SK-N-SH (cell line): ENCODE data around the gene SAXO2. TPM values are rescaled to one million over a fixed set of nuclear protein-coding genes. Genes with fewer than 3 reads are reported as not detected.
"Not testable (repeated sequence)": the region's sequence is repeated elsewhere in the genome, so short reads cannot be mapped to it uniquely, and the experiment has no call there.

Experiments
- CTCF ChIA-PET: fragments of 300-600, 350-600 bp; formaldehyde crosslinking; extraction: SDS; loops from one replicate; lab custom pipeline; 2021; lab: Yijun Ruan, JAX
- POLR2A ChIA-PET: fragments of 350-600 bp; sonication (Branson Sonifier 250); formaldehyde crosslinking; extraction: SDS; loops from one replicate; lab custom pipeline; 2020; ENCODE audit warnings: antibody characterized with exemption, inconsistent platforms; lab: Yijun Ruan, JAX
- DNase-seq: peaks from one replicate; pipeline ENCODE4 v3.0.0; 2012
- H2AFZ ChIP-seq: fragments of 200-600 bp; sonication (generic); 2 replicates; pipeline ENCODE4 v1.8.1; 2016; ENCODE audit warnings: antibody characterized with exemption, mild to moderate bottlenecking, low read depth
- H3F3A ChIP-seq: fragments of 200-600 bp; sonication (generic); replicated peaks from 2 replicates; pipeline ENCODE3; 2016; ENCODE audit warnings: antibody characterized with exemption, mild to moderate bottlenecking; ENCODE audit not compliant: insufficient read depth
- H3K27ac ChIP-seq, 2 experiments: fragments of 200-500 bp in 1 of 2; fragments of 200-600 bp in 1 of 2; sonication (Bioruptor generic) in 1 of 2; sonication (generic), shearing (Covaris generic) in 1 of 2; 2 replicates each; pipeline versions ENCODE4 v1.5.1 to v1.6.1; 2014 to 2016; ENCODE audit warnings: low read depth in 2 of 2, inconsistent platforms in 1 of 2, low read length in 1 of 2, mild to moderate bottlenecking in 1 of 2, mixed read lengths in 1 of 2
- H3K27me3 ChIP-seq: fragments of 200-600 bp; sonication (generic), shearing (Covaris generic); 2 replicates; pipeline ENCODE4 v1.6.1; 2016; ENCODE audit warnings: mixed run types; ENCODE audit not compliant: insufficient read depth
- H3K36me3 ChIP-seq, 2 experiments: fragments of 200-500 bp in 1 of 2; fragments of 200-600 bp in 1 of 2; sonication (Bioruptor generic) in 1 of 2; sonication (generic) in 1 of 2; replicated peaks in 1 of 2; 2 replicates each; pipeline versions ENCODE3 to v1.5.1; 2014 to 2016; ENCODE audit warnings: low read length in 1 of 2, mild to moderate bottlenecking in 1 of 2; ENCODE audit not compliant: insufficient read depth in 2 of 2, control insufficient read depth in 1 of 2
- H3K4me1 ChIP-seq, 2 experiments: fragments of 200-500 bp in 1 of 2; fragments of 200-600 bp in 1 of 2; sonication (Bioruptor generic) in 1 of 2; sonication (generic), shearing (Covaris generic) in 1 of 2; 2 replicates each; pipeline versions ENCODE4 v1.5.1 to v1.6.1; 2014 to 2016; ENCODE audit warnings: low read depth in 1 of 2, low read length in 1 of 2, mixed run types in 1 of 2; ENCODE audit not compliant: insufficient read depth in 2 of 2, control insufficient read depth in 1 of 2
- H3K4me2 ChIP-seq: fragments of 200-600 bp; sonication (generic), shearing (Covaris generic); 2 replicates; pipeline ENCODE4 v1.6.1; 2017; ENCODE audit warnings: mixed run types
- H3K4me3 ChIP-seq, 2 experiments: fragments of 200-500 bp in 1 of 2; fragments of 200-600 bp in 1 of 2; sonication (Bioruptor generic) in 1 of 2; sonication (generic), shearing (Covaris generic) in 1 of 2; 2 replicates each; pipeline versions ENCODE4 v1.5.1 to v1.8.1; 2014 to 2016; ENCODE audit warnings: low read depth in 2 of 2, inconsistent platforms in 1 of 2, low read length in 1 of 2, mild to moderate bottlenecking in 1 of 2, mixed read lengths in 1 of 2, moderate library complexity in 1 of 2
- H3K79me2 ChIP-seq: fragments of 200-600 bp; sonication (generic); 2 replicates; pipeline ENCODE4 v1.8.1; 2017; ENCODE audit warnings: mild to moderate bottlenecking; ENCODE audit not compliant: insufficient read depth
- H3K9ac ChIP-seq: fragments of 200-600 bp; sonication (generic); 2 replicates; pipeline ENCODE4 v1.6.1; 2017; ENCODE audit warnings: mixed run types
- H3K9me2 ChIP-seq: fragments of 200-600 bp; sonication (generic); 2 replicates; pipeline ENCODE4 v1.6.1; 2017; ENCODE audit warnings: mixed run types
- H3K9me3 ChIP-seq: fragments of 200-600 bp; sonication (generic); 2 replicates; pipeline ENCODE4 v1.6.1; 2017; ENCODE audit warnings: mixed run types, mild to moderate bottlenecking, moderate library complexity
- H4K20me1 ChIP-seq: fragments of 200-600 bp; sonication (generic); 2 replicates; pipeline ENCODE4 v1.6.1; 2017; ENCODE audit warnings: mild to moderate bottlenecking, mixed run types; ENCODE audit not compliant: insufficient read depth
- CHD2 ChIP-seq: fragments of 150-350 bp; IDR thresholded peaks from 2 replicates; pipeline ENCODE4 v1.6.1; 2018; ENCODE audit warnings: low read length; ENCODE audit not compliant: partially characterized antibody
- MEF2A ChIP-seq: IDR thresholded peaks from 2 replicates; pipeline ENCODE4 v1.4.0; 2012; ENCODE audit warnings: low read depth, borderline replicate concordance
- PBX3 ChIP-seq: IDR thresholded peaks from 2 replicates; pipeline ENCODE4; 2012
- RAD21 ChIP-seq: IDR thresholded peaks from 2 replicates; pipeline ENCODE4 v1.6.1; 2012; ENCODE audit warnings: mild to moderate bottlenecking, low read length
- RCOR1 ChIP-seq: fragments of 150-350 bp; IDR thresholded peaks from 2 replicates; pipeline ENCODE4 v1.6.1; 2017; ENCODE audit warnings: antibody characterized with exemption, low read length
- SIN3A ChIP-seq: IDR thresholded peaks from 2 replicates; pipeline ENCODE4 v1.6.1; 2012; ENCODE audit warnings: low read depth, mild to moderate bottlenecking, low read length, moderate library complexity, borderline replicate concordance
- WGBS: methylation state at CpG from one replicate; pipeline ENCODE4 v1.1.6; 2017; ENCODE audit warnings: low lambda C conversion rate; 5-methylcytosine and 5-hydroxymethylcytosine counted together
- polyA plus RNA-seq, 3 experiments: library from polyadenylated mRNA; depleted of rRNA; stranded (reverse); fragments of >200 nt; gene quantifications; 2 replicates each; pipeline ENCODE4 v1.2.3, GENCODE V29; 2012

Gene SAXO2
- polyA plus RNA-seq, 1 of the 3 experiments (the other 2 are of a cell fraction), result 2.8 TPM

DNA sequence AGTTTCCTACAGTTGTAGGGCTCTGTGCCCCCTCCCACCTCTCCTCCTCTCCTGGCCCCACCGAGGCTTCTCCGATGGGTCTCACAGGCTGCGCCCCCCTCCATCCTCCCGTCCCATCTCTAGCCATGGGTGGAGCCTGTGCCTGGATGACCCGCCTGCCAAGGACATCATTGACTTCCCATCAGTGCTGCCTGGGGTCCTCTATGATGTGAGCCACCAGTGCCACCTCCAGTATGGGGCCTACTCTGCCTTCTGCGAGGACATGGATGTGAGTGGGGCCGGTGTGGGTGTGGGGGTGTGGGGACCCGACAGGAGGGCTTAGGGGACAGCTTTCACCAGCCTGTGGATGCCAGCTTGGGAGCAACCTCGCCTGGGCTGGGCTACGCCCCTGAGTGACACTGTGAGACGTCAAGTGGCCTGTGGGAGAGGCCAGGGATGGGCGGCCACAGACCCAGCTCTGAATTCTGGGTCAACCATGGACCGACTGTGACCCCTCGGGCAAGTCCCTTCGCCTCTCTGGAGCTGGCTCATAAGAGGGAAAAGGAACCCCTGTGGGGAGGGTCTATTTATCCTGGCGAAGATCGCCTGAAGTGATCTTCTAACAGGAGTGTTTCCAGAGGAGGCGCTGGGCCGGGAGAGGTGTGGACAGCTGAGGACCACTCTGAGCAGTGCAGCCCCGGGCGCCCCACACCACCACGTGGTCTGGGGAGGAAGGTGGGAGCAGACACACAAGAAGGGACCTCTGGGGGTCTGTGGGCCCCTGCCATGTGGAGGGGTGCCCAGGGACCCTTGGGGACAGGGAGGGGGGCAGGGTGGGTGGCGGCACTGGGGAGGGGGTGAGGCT is 53.9 kb downstream of the SAXO2 start:
- H3K27me3 ChIP-seq, H3K9me3 ChIP-seq, CTCF ChIA-PET, H2AFZ ChIP-seq, DNase-seq, POLR2A ChIA-PET, H3K4me1 ChIP-seq, H3K36me3 ChIP-seq, H3F3A ChIP-seq, H3K79me2 ChIP-seq, H3K9ac ChIP-seq, H3K27ac ChIP-seq, H3K4me3 ChIP-seq, H3K4me2 ChIP-seq, H3K9me2 ChIP-seq, H4K20me1 ChIP-seq: not testable (repeated sequence)
- 78% methylated on average over 9 of the region's 23 CpGs for WGBS

DNA sequence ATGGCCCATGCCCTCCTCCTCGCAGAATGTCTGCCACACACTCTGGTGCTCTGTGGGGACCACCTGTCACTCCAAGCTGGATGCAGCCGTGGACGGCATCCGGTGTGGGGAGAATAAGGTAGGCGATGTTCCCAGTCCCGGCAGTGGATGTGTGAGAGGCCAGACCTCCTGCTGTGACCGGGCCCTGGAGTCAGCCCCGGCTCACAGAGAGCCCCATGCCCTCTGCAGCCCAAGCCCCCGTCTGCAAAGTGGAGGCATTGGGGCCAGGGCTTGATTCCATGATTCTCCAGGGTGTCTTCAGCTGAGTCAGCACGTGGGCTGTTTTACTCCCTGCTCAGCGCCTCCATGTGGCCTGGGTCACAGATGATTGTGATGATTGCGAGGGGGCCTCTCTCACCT is 54.5 kb downstream of the SAXO2 start:
- DNase-seq, result no peak
- ChIA-PET POLR2A (no interaction called here), CTCF (no interaction called here)
- Histone ChIP-seq H3F3A (no peaks in the 10 kb centered on the region), H2AFZ (no peak overlapping the region), H3K27me3 (no peaks in the 10 kb centered on the region), H3K9ac (no peak overlapping the region), H3K9me2 (no peaks in the 10 kb centered on the region), H3K4me1 (peaks cover 0 to 7% of the 10 kb centered on the region in 2 experiments; a peak in 1 of 4 replicates), H3K27ac (no peak overlapping the region), H3K4me3 (no peak overlapping the region), H4K20me1 (no peaks in the 10 kb centered on the region), H3K4me2 (no peak overlapping the region), H3K36me3 (no peaks in the 10 kb centered on the region), H3K79me2 (no peaks in the 10 kb centered on the region), H3K9me3 (no peaks in the 10 kb centered on the region)
- 95% methylated on average over 8 of the region's 12 CpGs for WGBS
- TF ChIP-seq RCOR1, result no peak
- TF ChIP-seq PBX3, result no peak
- TF ChIP-seq CHD2, result no peak
- no peak for TF ChIP-seq RAD21
- TF ChIP-seq SIN3A, result no peak
- no peak for TF ChIP-seq MEF2A

DNA sequence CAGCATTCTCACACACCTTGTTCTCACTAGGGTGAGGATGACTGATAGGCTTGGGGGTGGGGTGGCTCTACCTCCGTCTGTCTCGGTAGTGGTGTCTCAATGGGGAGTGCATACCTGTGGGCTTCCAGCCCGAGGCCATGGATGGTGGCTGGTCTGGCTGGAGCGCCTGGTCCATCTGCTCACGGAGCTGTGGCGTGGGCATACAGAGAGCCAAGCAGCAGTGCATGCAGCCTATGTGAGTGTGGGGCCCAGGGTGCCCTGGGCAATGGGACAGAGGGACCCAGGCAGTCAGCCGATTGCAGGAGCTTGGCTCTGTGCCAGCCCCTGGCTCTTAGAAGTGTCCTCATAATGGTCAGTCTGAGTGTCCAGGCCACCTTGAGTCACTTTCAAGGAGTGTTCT is 54.9 kb downstream of the SAXO2 start:
- 75% methylated on average over 7 of the region's 7 CpGs for whole genome bisulfite sequencing
- H3K4me3 ChIP-seq, DNase-seq, H3K36me3 ChIP-seq, H3F3A ChIP-seq, H3K9me3 ChIP-seq, H4K20me1 ChIP-seq, H3K4me2 ChIP-seq, H3K4me1 ChIP-seq, H3K27me3 ChIP-seq, H3K9ac ChIP-seq, POLR2A ChIA-PET, H3K79me2 ChIP-seq, H3K9me2 ChIP-seq, H3K27ac ChIP-seq, CTCF ChIA-PET, H2AFZ ChIP-seq: not testable (repeated sequence)

DNA sequence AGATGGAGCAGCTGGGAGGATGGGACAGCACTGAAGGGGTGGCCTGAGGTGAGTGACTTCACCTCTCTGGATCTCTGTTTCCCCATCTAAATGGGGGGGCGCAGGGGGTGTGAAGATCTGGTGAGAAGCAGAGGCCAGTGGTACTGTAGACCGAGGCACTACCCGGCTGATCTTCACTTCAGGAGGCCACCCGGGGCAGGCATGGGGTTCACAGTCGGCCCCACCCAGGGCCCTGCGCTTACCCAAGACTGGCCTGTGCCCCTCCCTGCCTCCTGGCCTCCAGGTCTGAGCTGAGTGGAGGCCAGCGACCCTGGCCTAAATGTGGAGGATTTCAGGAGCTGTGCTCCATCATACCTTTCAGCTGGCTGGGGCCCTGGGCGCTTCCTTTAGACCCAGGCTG is 55.7 kb downstream of the SAXO2 start:
- not testable (repeated sequence) for H3K9ac ChIP-seq, DNase-seq
- 86% methylated on average over 6 of the region's 8 CpGs for WGBS

GRCh38 chr15:82319522-82320278 is 57.1 kb downstream of the SAXO2 start:
- H3K4me2 ChIP-seq, H3K9me2 ChIP-seq, H2AFZ ChIP-seq, H3K36me3 ChIP-seq, H4K20me1 ChIP-seq, H3K4me3 ChIP-seq, H3K4me1 ChIP-seq, H3K27me3 ChIP-seq, POLR2A ChIA-PET, H3K9me3 ChIP-seq, DNase-seq, H3F3A ChIP-seq, H3K9ac ChIP-seq, CTCF ChIA-PET, H3K27ac ChIP-seq, H3K79me2 ChIP-seq: not testable (repeated sequence)
- 70% methylated on average over 8 of the region's 19 CpGs for WGBS

More for the DNA sequence above, 55.7 kb downstream of the SAXO2 start:
- H3K27ac ChIP-seq, H3K36me3 ChIP-seq, H3K4me3 ChIP-seq, H2AFZ ChIP-seq, H3K4me2 ChIP-seq, H3K9me3 ChIP-seq, H3F3A ChIP-seq, H3K27me3 ChIP-seq, H4K20me1 ChIP-seq, H3K4me1 ChIP-seq, H3K79me2 ChIP-seq, POLR2A ChIA-PET, H3K9me2 ChIP-seq, CTCF ChIA-PET: not testable (repeated sequence)
